ENCODE data around the gene DCTD.
A peak's percentile ranks its signal among the peaks of the same experiment; 100 is the strongest.

DCTD gene

GRCh38 chr4:182879913-182880312, 37.3 kb downstream of the DCTD start:
- Histone ChIP-seq H3K4me1 (no peaks in the 10 kb centered on the region), H3K27ac (no peak overlapping the region), H3K36me3 (peaks cover 33 to 50% (median 40%) of the 10 kb centered on the region in 3 donors), H3K9me3 (peaks cover 0 to 3% (median 0%) of the 10 kb centered on the region in 3 donors), H3K27me3 (no peaks in the 10 kb centered on the region), H3K4me3 (no peak overlapping the region)
- intact Hi-C loops (cut with DNase I; ENCODE audit: low total_unique reads): no loop called here
- TF ChIP-seq CTCF (IDR thresholded peaks at IDR 0.05): no peak
- peak in 1 of 2 donors; percentile 23 for DNase-seq

- DNase-seq: peak in 1 of 2 donors; percentile 65
- no peak overlapping the region for H3K27ac ChIP-seq
- intact Hi-C loops (cut with DNase I; ENCODE audit: low total_unique reads): no loop called here
Observed at GRCh38 chr4:182878633-182879495, 38.3 kb downstream of the DCTD start.

GRCh38 chr4:182877326-182877883, 39.8 kb downstream of the DCTD start:
- intact Hi-C loops (cut with DNase I; ENCODE audit: low total_unique reads): no loop called here
- Histone ChIP-seq H3K4me3 (no peak overlapping the region), H3K27ac (no peak overlapping the region), H3K36me3 (peaks cover 26 to 52% (median 35%) of the 10 kb centered on the region in 3 donors), H3K27me3 (no peaks in the 10 kb centered on the region), H3K4me1 (no peaks in the 10 kb centered on the region), H3K9me3 (no peaks in the 10 kb centered on the region)
- TF ChIP-seq CTCF (IDR thresholded peaks at IDR 0.05): no peak
- peak in 1 of 2 donors; percentile 28 for DNase-seq

More at GRCh38 chr4:182878633-182879495, 38.3 kb downstream of the DCTD start:
- H3K4me1 ChIP-seq: no peaks in the 10 kb centered on the region
- H3K4me3 ChIP-seq: no peak overlapping the region
- TF ChIP-seq CTCF (IDR thresholded peaks at IDR 0.05): no peak
- no peaks in the 10 kb centered on the region for H3K27me3 ChIP-seq
- no peaks in the 10 kb centered on the region for H3K9me3 ChIP-seq
- H3K36me3 ChIP-seq: peaks cover 33 to 53% (median 34%) of the 10 kb centered on the region in 3 donors

GRCh38 chr4:182876427-182876826, 40.8 kb downstream of the DCTD start:
- H3K9me3 ChIP-seq: no peaks in the 10 kb centered on the region
- intact Hi-C loops (cut with DNase I; ENCODE audit: low total_unique reads): no loop called here
- DNase-seq: peak in 1 of 2 donors; percentile 23
- no peak for TF ChIP-seq CTCF (IDR thresholded peaks at IDR 0.05)
- H3K27ac ChIP-seq: no peak overlapping the region
- no peaks in the 10 kb centered on the region for H3K27me3 ChIP-seq
- H3K4me3 ChIP-seq: no peak overlapping the region
- H3K36me3 ChIP-seq: peaks cover 21 to 51% (median 35%) of the 10 kb centered on the region in 3 donors
- no peaks in the 10 kb centered on the region for H3K4me1 ChIP-seq

GRCh38 chr4:182875453-182876405, 41.5 kb downstream of the DCTD start:
- H3K4me3 ChIP-seq: no peak overlapping the region
- peak in 1 of 2 donors; percentile 40 for DNase-seq
- H3K27me3 ChIP-seq: no peaks in the 10 kb centered on the region
- TF ChIP-seq CTCF (IDR thresholded peaks at IDR 0.05): no peak
- H3K27ac ChIP-seq: no peak overlapping the region
- peaks cover 21 to 44% (median 35%) of the 10 kb centered on the region in 3 donors for H3K36me3 ChIP-seq
- H3K4me1 ChIP-seq: no peaks in the 10 kb centered on the region
- intact Hi-C loops (cut with DNase I; ENCODE audit: low total_unique reads): no loop called here
- H3K9me3 ChIP-seq: no peaks in the 10 kb centered on the region

Measured in tibial artery (tissue), 4 donors.